Measurements from ENCODE around the gene MYL5. TPM values are rescaled to one million over a fixed set of nuclear protein-coding genes. Genes with fewer than 3 reads are reported as not detected.
A peak's percentile ranks its signal among the peaks of the same experiment; 100 is the strongest.
"Not testable (repeated sequence)": the region's sequence is repeated elsewhere in the genome, so short reads cannot be mapped to it uniquely, and the experiment has no call there.

The MYL5 gene
- total RNA-seq, 2 experiments from 2014 or later: 13.7 to 16.4 TPM

DNA sequence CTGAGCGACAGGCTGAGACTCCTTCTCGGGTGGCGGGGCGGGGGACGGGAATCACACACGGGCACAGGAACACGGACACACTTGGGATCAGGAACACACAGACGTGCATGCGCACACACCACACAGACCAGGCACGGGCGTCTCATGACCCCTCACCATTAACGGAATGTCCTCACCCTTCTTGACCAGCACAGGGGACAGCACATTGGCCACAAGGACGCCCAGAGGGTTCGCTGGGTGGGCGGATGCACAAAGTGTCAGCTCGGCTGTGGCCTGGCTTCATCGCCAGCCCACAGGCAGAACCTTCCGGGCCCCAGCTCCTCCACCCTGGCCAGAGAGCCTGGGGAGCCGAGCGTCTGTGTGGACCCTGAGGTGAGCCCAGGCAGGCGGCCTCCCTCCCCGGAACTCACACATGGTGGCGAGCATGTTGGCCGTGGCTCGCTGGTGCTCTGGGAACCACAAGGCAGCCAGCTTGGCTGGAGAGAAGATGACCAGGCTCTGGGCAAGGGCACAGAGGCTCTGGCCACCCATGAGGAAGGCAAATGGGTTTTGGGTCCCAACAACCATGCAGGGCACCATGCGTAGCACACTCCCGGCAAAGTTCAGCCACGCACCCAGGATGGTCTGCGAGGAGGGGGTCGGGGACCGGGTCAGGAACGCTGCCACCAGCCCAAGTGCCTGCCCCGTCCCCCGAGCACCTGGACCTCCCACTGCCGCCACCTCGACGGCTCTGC is 11.5 kb downstream of the MYL5 start:
- Mint-ChIP-seq H3K4me1 (no peaks in the 10 kb centered on the region), H3K36me3 (ENCODE audit: low read depth) (no peaks in the 10 kb centered on the region), H3K27me3 (peaks cover 10% of the 10 kb centered on the region), H3K9me3 (ENCODE audit: low read depth) (no peaks in the 10 kb centered on the region), H3K27ac (no peak overlapping the region), H3K4me3 (no peak overlapping the region)
- ChIA-PET CTCF (no interaction called here), POLR2A (no interaction called here)
- intact Hi-C loops (cut with DNase I, micrococcal nuclease): no loop called here
- no peak for ATAC-seq
- no peak for DNase-seq

DNA sequence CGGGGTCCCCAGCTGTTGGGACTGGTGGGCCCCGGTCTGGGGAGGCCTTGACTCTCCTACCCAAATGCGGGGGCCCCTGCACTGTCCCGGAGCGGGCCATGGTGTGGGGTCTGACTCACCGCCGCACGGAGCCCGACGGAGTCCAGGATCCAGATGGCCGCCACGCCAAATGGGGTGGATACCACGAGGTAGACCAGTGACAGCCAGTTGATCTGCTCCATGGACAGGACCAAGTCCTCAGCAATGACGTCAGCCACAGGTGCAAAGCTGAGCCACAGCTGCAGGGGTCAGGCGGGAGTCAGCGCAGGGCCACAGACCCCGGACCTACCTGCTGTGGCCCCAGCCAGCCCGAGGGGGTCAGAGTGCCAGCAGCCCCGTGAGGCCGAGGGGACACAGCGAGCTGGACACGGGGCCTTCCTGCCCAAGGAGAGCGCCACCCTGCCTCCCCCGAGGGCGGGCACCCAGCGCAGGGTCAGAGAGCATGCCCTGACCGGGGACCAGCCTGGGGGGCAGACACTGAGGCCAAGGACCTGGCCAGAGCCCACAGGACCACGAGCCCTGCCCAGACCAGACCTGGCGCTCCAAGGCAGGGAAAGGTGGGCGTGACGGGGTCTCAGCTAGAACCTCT is 12.2 kb downstream of the MYL5 start:
- Mint-ChIP-seq H3K27ac (no peak overlapping the region), H3K4me3 (no peak overlapping the region), H3K9me3 (ENCODE audit: low read depth) (no peaks in the 10 kb centered on the region), H3K36me3 (ENCODE audit: low read depth) (no peaks in the 10 kb centered on the region), H3K27me3 (peaks cover 10% of the 10 kb centered on the region), H3K4me1 (no peaks in the 10 kb centered on the region)
- ATAC-seq (no peak), DNase-seq (no peak)
- ChIA-PET CTCF (no interaction called here), POLR2A (interaction anchor here (0.8 kb wide), 1 partner anchor 80 kb away, joined by 3 read pairs; no protein-coding TSS in a partner anchor)
- intact Hi-C loops (cut with DNase I, micrococcal nuclease): no loop called here

DNA sequence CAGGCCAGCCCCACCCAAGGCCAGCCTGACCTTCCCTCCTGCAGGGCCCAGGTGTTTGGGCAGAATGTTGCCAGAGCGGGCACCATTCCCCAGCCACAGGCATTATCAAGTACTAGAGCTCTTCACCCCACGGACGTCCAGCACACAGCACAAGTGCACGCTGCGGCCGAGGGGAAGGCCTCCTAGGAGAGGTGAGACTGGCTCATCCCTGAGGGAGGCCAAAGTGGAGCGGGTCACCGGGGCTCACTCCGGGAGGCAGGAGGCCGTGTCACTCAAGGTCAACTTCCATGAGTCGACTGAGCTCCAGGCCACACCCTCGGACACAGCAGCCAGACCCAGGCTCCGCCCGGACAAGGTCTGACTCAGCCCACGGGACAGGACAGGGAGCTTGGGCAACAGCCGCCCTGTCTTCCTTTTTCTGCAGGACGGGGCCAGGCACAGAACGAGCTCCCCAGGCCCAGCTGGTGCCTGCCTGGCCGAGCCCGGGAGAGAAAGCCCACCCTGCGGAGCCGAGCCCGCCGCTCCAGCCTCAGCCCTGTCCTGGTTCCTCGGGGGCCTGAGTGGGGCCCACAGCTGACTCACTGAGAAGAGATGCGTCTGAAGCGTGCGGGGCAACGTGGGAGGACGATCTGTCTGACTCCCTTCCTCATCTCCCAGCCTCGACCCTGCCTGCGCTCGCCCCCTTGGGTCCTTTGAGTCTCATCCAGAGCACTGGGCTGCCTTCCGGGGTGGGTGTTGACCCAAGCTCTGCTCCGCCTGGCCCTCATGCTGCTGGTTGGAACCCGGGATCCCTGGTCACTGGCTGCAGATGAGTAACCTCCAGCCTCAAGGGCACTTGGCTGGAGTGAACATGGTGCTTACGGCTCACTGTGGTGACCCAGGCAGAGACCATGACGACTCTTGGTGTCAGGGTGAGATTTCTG is 13.0 kb downstream of the MYL5 start:
- Mint-ChIP-seq H3K27ac (no peak overlapping the region), H3K27me3 (peaks cover 10% of the 10 kb centered on the region), H3K36me3 (ENCODE audit: low read depth) (no peaks in the 10 kb centered on the region), H3K9me3 (ENCODE audit: low read depth) (no peaks in the 10 kb centered on the region), H3K4me3 (no peak overlapping the region), H3K4me1 (no peaks in the 10 kb centered on the region)
- DNase-seq: peak; percentile 5
- intact Hi-C loops (cut with DNase I, micrococcal nuclease): no loop called here
- POLR2A ChIA-PET: interaction anchor here (0.8 kb wide), 1 partner anchor 80 kb away, joined by 3 read pairs; no protein-coding TSS in a partner anchor
- ATAC-seq: no peak
- CTCF ChIA-PET: interaction anchor here (0.7 kb wide), 1 partner anchor 658 kb away, joined by 3 read pairs; no protein-coding TSS in a partner anchor

DNA sequence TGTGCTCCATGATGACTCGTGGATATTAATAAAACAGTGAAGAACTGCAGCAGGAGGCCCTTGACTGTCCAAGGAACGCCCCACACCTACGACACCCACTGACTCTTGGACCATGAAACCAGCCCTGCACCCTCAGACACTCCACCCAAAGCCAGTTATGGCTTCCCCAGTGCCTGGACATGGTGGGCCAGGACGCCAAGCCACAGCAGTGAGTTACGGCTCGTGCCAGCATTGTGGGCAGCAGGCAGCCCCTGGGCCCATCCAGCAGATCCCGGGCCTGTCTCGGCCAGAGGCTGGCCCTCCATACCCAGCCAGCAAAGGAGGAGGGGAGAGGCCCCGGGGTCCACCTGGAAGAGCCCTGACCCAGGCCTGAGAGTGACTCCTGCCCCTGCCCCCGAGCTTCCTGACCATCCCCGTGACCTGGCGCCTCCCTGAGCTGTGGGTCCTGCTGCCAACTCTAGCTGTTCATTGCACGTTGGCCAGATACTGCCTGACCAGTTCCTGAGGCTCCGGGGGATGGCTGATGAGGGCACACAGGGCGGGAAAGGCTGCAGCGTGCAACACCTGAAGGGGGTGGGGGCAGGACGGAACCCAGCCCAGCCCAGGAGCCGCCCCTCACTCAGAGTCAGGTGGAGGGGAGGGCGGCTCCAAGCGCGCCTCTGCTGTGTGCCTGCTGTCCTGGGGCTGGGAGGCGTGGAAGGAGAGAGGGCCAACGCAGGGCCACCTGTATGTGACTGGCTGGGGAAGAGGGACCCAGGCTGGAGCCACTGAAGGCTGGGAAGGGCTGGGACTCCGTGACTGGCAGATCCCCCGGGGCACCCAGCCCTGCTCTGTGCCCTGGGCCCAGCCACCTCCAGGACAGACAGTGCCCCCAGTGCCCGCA is 13.9 kb downstream of the MYL5 start:
- DNase-seq (peak; percentile 9), ATAC-seq (no peak)
- intact Hi-C loops (cut with DNase I, micrococcal nuclease): no loop called here
- peaks cover 10% of the 10 kb centered on the region for H3K27me3 Mint-ChIP-seq
- ChIA-PET CTCF (interaction anchor here (0.7 kb wide), 1 partner anchor 657 kb away, joined by 3 read pairs; no protein-coding TSS in a partner anchor), POLR2A (no interaction called here)
- no peaks in the 10 kb centered on the region for H3K36me3 Mint-ChIP-seq (ENCODE audit: low read depth)
- no peak overlapping the region for H3K27ac Mint-ChIP-seq
- H3K4me3 Mint-ChIP-seq: no peak overlapping the region
- H3K9me3 Mint-ChIP-seq (ENCODE audit: low read depth): no peaks in the 10 kb centered on the region
- no peaks in the 10 kb centered on the region for H3K4me1 Mint-ChIP-seq

DNA sequence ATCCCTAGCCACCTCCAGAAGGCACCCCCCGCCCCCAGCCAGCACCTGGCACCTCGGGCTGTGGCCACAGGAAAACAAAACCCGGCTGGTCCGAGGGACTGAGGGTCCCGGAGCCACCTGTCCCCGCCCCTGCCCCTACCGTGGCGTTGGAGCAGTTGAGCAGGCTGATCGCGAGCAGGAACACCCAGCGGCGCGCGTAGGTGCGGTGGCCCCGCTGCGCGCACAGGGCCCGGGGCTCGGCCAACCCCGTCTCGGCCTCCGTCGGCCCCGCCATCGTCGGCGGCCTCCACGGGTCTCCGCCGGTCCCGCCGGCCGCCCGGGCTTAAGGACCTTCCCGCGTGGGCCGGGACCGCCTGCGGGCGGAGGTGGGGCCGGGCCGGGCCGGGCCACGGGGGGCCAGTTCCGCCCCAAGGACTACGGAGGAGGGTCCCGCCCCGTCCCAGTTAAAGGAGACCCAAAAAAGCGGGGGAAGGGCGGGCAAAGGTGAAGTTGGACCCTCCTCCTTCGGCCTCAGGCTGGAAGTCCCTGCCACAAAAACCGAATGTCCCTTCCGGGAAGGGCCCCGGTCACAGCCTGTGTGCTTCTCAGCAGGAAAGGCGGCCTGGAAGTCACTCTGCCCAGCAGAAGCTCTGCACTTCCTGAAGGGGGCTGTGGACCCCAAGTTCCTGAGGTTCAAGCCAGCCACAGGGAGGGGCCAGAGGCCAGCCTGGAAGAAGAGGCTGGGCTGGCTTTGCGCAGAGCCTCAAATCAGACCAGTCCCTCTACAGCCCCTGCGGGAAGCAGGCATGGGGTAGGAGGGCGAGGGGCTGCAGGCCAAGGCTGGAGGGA is 14.7 kb downstream of the MYL5 start, which contains the start of gene SLC49A3:
Gene SLC49A3 (minus strand): TSS at position 298 of the 828 bp plus-strand sequence. CDS start 24 bp downstream, at position 274.
- POLR2A ChIA-PET: no interaction called here
- Mint-ChIP-seq H3K9me3 (ENCODE audit: low read depth) (no peaks in the 10 kb centered on the region), H3K4me1 (no peaks in the 10 kb centered on the region), H3K4me3 (no peak within 1 kb of the TSS), H3K27me3 (peaks cover 13% of the 10 kb centered on the region), H3K27ac (no peak within 1 kb of the TSS), H3K36me3 (ENCODE audit: low read depth) (no peaks in the 10 kb centered on the region)
- ATAC-seq: no peak
- intact Hi-C loops (cut with DNase I, micrococcal nuclease): no loop called here
- DNase-seq: peak; percentile 7
- CTCF ChIA-PET: no interaction called here

DNA sequence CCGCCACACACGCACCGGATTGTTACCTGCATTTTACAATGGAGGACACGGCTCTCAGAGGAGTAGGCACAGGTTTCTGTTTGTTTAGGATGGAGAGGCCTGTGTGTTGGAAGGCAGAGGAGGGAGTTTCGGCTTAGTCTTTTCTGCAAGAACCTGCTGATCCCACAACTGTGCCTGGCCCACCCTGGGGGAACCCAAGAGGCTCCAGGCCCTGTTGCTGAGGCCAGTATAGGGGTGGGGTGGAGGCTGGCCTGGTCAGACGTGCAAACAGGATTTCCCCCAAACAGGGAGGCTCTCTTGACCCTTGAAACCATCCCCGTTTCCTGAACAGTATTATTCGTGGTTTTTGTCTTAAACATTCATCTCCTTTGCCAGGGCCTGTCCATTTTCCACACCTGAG is 15.4 kb downstream of the MYL5 start:
- intact Hi-C loops (cut with DNase I, micrococcal nuclease): no loop called here
- no peaks in the 10 kb centered on the region for H3K36me3 Mint-ChIP-seq (ENCODE audit: low read depth)
- ATAC-seq (no peak), DNase-seq (no peak)
- CTCF ChIA-PET: no interaction called here
- H3K4me3 Mint-ChIP-seq: no peak overlapping the region
- no peak overlapping the region for H3K27ac Mint-ChIP-seq
- no peaks in the 10 kb centered on the region for H3K9me3 Mint-ChIP-seq (ENCODE audit: low read depth)
- no peaks in the 10 kb centered on the region for H3K4me1 Mint-ChIP-seq
- H3K27me3 Mint-ChIP-seq: peaks cover 16% of the 10 kb centered on the region
- POLR2A ChIA-PET: no interaction called here

DNA sequence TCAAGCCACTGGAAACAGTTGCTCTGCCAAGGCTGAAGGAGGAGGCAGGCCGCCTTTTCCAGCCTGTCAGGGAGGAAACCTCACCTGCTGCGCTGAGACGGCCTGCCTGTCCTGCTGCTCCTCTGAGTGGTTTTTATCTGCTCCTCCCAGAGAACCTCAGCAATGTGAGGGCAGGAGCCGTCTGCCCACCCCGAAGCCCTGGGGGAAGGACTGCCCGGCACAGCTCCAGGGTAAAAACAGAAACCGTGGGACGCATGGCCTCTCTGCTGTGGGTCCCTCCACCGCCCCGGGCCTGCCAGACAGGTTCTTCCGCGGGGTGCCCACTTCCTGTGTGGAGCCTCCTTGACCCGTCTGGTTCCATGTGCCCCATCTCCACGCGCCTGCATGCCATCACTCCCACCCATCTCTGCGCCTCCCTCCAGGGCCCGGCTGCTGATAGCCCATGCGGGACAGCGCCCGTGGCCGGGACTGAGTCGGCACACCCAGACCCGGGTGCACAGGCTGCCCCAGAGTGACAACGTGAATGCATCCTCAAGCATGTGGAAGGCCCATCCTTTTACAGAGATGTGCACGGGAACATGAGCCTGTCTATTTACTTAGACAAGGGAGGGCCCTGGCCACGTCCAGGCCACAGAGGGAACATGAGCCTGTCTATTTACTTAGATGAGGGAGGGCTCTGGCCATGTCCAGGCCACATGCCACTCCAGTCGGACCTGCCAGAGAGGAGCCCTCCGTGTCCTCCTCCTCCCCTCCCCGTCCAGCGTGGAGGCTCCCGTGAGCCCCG is 18.6 kb downstream of the MYL5 start:
- no peak overlapping the region for H3K27ac Mint-ChIP-seq
- DNase-seq (no peak), ATAC-seq (no peak)
- peaks cover 11% of the 10 kb centered on the region for H3K27me3 Mint-ChIP-seq
- no peaks in the 10 kb centered on the region for H3K9me3 Mint-ChIP-seq (ENCODE audit: low read depth)
- H3K36me3 Mint-ChIP-seq (ENCODE audit: low read depth): no peaks in the 10 kb centered on the region
- POLR2A ChIA-PET: no interaction called here
- H3K4me1 Mint-ChIP-seq: no peaks in the 10 kb centered on the region
- no peak overlapping the region for H3K4me3 Mint-ChIP-seq
- intact Hi-C loops (cut with DNase I, micrococcal nuclease): no loop called here
- CTCF ChIA-PET: no interaction called here

DNA sequence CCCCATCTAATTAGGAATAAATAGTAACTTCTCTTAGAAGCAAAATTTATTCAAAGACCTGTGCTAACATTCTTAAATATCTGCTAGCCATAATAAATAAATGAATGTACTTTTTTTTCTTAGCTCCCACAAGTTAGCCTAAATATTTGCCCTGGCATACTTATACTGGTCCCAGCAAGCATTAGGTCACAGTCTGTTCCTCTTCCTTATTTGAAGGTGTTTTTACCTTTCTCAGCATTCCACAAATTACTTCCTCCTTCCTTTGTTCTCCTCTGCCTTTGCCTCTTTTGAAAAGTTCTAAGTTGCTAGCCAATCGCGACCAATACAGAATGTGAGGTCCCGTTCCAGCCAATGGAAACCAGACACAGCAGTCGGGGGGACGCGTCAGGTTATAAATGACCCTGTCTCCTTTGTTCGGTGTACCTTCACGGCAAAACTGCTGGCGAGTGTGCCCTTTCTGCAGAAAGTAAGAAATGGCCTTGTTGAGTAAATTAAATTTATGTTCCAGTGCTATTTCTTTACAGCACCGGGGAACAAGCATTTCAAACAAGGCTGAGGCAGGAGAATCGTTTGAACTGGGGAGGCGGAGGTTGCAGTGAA is 20.1 kb downstream of the MYL5 start:
- H3K27me3 Mint-ChIP-seq: peaks cover 10% of the 10 kb centered on the region
- H3K4me1 Mint-ChIP-seq; H3K27ac Mint-ChIP-seq; DNase-seq; H3K9me3 Mint-ChIP-seq (ENCODE audit: low read depth); H3K36me3 Mint-ChIP-seq (ENCODE audit: low read depth); H3K4me3 Mint-ChIP-seq; CTCF ChIA-PET; POLR2A ChIA-PET; ATAC-seq; intact Hi-C loops (cut with DNase I, micrococcal nuclease): not testable (repeated sequence)

DNA sequence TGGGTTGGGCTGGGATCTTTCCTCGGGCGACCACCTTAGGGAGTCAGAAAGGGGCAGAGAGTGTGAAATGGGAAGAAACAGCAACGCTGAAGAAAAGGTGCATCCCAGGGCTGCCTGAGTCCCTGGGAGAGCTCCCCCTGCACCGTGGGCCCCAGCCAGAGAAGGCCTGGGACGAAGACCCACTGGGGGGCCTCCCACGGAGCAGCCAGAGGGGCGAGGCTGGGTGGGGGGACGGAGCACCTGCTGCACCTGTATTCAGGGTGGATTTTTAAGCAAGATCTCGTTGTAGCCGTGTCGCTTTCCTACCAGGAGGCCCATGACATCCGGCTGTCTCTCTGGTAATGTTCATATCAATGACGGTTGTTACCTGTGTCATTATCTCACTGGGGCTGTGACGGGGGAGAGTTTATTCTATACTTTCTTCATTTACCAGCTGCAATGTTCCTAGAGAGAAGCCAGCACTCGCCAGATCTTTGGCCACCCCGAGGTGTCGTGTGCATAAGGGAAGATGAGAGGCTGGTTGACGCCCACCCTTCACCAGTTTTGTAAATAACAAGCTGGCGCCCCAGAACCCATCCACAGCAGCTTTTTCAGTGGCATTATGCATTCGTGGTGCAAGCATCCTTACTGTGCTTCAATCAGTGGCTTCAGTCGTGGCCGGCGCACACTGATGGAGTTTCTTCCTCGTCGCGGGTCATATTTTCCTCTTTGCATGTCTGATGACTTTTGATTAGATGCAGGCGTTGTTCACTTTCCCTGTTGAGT is 25.7 kb downstream of the MYL5 start:
- Mint-ChIP-seq H3K4me3 (no peak overlapping the region), H3K9me3 (ENCODE audit: low read depth) (no peaks in the 10 kb centered on the region), H3K4me1 (peaks cover 8% of the 10 kb centered on the region), H3K27me3 (no peaks in the 10 kb centered on the region), H3K36me3 (ENCODE audit: low read depth) (no peaks in the 10 kb centered on the region), H3K27ac (no peak overlapping the region)
- POLR2A ChIA-PET: no interaction called here
- intact Hi-C loops (cut with DNase I, micrococcal nuclease): loop anchor here in 1 of 2 experiments (10.0 kb wide), 1 partner anchor 885 kb away; no protein-coding TSS in a partner anchor
- CTCF ChIA-PET: interaction anchor here (0.7 kb wide), 1 partner anchor 64 kb away, joined by 3 read pairs; no protein-coding TSS in a partner anchor
- no peak for ATAC-seq
- DNase-seq: no peak
